Kidney epithelial cell (primary cell): ENCODE measurements around the gene MAML2. TPM values are rescaled to one million over a fixed set of nuclear protein-coding genes. Genes with fewer than 3 reads are reported as not detected.

Experiments used
- DNase-seq: peaks from one replicate; pipeline ENCODE4 v3.0.0-alpha.2; 2010; ENCODE audit warnings: low read depth
- H3K27me3 ChIP-seq: 2 replicates; pipeline ENCODE4 v1.6.0; 2011; ENCODE audit warnings: low read length; ENCODE audit not compliant: control insufficient read depth, insufficient read depth
- H3K36me3 ChIP-seq: 2 replicates; pipeline ENCODE4 v1.5.1; 2011; ENCODE audit warnings: low read length; ENCODE audit not compliant: control insufficient read depth, insufficient read depth
- H3K4me3 ChIP-seq: 2 replicates; pipeline ENCODE4 v1.5.1; 2011; ENCODE audit warnings: low read depth, mild to moderate bottlenecking, control low read depth, low read length
- CTCF ChIP-seq: IDR thresholded peaks from 2 replicates; pipeline ENCODE4 v1.5.1; 2011; ENCODE audit warnings: mild to moderate bottlenecking, moderate library complexity, low read length, control low read depth, inconsistent platforms; ENCODE audit not compliant: insufficient read depth, poor library complexity, severe bottlenecking
- total RNA-seq: library from RNA; depleted of rRNA; stranded (reverse); fragments of >200 nt; gene quantifications from 2 replicates; pipeline ENCODE4 v1.2.3, GENCODE V29; 2015

MAML2 gene
- total RNA-seq, 1 donor from 2014 or later = 12.3 TPM

DNA sequence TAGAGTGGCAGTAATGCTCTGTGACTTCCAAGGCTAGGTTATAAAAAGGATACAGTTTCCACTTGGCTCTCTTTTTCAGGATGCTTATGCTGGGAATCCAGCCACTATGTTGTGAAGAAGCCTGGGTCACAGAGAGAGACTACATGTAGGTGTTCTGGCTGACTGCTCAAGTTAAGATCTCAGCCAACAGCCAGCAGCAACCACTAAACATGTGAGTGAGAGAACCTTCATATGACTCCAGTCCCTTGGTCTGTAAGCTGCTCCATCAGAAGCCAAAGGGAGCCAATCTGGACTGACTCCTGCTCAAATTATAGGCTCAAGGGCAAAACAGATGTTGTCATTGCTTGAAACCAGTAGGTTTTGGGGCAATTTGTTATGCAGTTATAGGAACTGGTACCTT, 162.7 kb downstream of the MAML2 start:
- no peaks in the 10 kb centered on the region for H3K36me3 ChIP-seq
- no peak for DNase-seq
- no peaks in the 10 kb centered on the region for H3K27me3 ChIP-seq
- H3K4me3 ChIP-seq = no peak overlapping the region
- no peak for TF ChIP-seq CTCF

DNA sequence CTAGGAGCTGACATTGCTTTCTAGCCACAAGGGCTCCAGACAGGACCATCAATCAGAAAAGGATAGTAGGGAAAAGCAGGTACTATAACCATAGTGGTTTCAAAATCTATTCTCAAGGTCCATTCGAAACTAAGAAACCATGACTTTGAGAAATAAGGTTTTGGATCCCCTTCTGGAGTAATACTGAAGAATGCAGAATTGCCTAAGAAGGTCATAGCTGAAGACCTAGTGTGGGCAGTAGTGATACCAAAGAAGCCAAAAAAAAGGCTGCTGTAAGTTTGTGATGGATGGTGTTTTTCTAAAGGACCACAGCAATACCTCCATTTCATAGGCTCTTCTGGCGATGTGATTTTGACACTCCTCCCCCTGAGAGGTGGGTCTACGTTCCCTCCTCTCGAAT, 163.1 kb downstream of the MAML2 start:
- no peak for DNase-seq
- Histone ChIP-seq H3K27me3 (no peaks in the 10 kb centered on the region), H3K4me3 (no peak overlapping the region), H3K36me3 (no peaks in the 10 kb centered on the region)
- TF ChIP-seq CTCF = no peak

- DNase-seq = no peak
- no peak for TF ChIP-seq CTCF
- H3K4me3 ChIP-seq = no peak overlapping the region
- no peaks in the 10 kb centered on the region for H3K27me3 ChIP-seq
- H3K36me3 ChIP-seq = no peaks in the 10 kb centered on the region
Observed at GRCh38 chr11:96178887-96179279, 164.1 kb downstream of the MAML2 start.

GRCh38 chr11:96178049-96178886, 164.7 kb downstream of the MAML2 start:
- no peak for DNase-seq
- Histone ChIP-seq H3K27me3 (no peaks in the 10 kb centered on the region), H3K36me3 (no peaks in the 10 kb centered on the region), H3K4me3 (no peak overlapping the region)
- TF ChIP-seq CTCF = no peak

DNA sequence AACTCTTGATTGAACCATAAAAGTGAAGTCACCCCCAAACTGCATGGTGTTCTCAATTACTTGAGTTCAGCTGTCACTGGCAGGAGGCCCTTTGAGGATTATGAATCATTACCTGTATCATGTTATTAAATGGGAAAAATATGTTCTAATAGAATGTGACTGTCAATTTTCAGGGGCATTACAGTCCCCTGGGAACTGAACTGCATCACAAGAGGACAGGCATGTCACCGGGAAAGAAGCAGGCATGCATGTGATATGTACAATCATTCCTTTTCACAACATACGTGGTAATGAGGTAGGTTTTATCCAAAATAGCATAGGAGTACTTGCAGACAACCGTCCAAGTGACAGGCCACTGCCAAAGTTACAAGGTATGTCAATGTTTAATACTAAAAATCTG, 165.8 kb downstream of the MAML2 start:
- H3K27me3 ChIP-seq = no peaks in the 10 kb centered on the region
- no peak overlapping the region for H3K4me3 ChIP-seq
- no peak for TF ChIP-seq CTCF
- H3K36me3 ChIP-seq = no peaks in the 10 kb centered on the region
- no peak for DNase-seq

DNA sequence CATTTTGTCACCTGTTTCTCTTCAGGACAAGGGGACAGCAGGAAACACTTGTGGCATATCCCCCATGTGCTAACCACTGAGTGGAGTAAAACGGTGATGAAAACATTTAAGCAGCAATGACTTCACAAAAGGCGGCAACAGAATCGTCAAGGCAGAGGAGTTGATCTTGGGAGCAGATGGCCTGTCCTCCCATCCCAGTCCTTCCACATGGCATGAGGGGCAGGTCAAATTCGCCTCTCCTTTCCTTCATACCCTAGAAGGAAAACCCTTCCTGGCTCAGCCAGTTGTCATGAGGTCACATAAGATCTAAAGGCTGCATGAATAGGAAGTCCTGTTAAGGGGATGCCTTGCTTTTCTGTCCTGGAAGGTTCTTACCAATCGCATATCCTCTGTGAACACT, 169.1 kb downstream of the MAML2 start:
- no peak for DNase-seq
- Histone ChIP-seq H3K4me3 (no peak overlapping the region), H3K27me3 (no peaks in the 10 kb centered on the region), H3K36me3 (no peaks in the 10 kb centered on the region)
- no peak for TF ChIP-seq CTCF
